Jurkat, Clone E6-1 (cell line): ENCODE measurements around the gene PRLHR.
A peak's percentile ranks its signal among the peaks of the same experiment; 100 is the strongest.

Source experiments
- DNase-seq: peaks from one replicate; pipeline ENCODE4 v3.0.0-alpha.2; 2011; ENCODE audit warnings: low read depth, low spot score
- H3K4me3 ChIP-seq: 2 replicates; pipeline ENCODE4 v1.5.1; 2011; ENCODE audit warnings: mild to moderate bottlenecking, low read length, control low read depth, moderate library complexity

Gene PRLHR

GRCh38 chr10:118592675-118593330 is 2.6 kb downstream of the PRLHR start:
- no peak for DNase-seq

GRCh38 chr10:118590334-118590733 is 5.1 kb downstream of the PRLHR start:
- no peak for DNase-seq

More at GRCh38 chr10:118592675-118593330, 2.6 kb downstream of the PRLHR start:
- H3K4me3 ChIP-seq = no peak overlapping the region

GRCh38 chr10:118587881-118588651 is 7.4 kb downstream of the PRLHR start:
- no peak for DNase-seq
- H3K4me3 ChIP-seq = no peak overlapping the region

More at GRCh38 chr10:118590334-118590733, 5.1 kb downstream of the PRLHR start:
- H3K4me3 ChIP-seq = no peak overlapping the region

- H3K4me3 ChIP-seq = no peak overlapping the region
- no peak for DNase-seq
Observed at GRCh38 chr10:118586911-118587310, 8.5 kb downstream of the PRLHR start.

GRCh38 chr10:118585794-118586193 is 9.7 kb downstream of the PRLHR start:
- DNase-seq = no peak
- no peak overlapping the region for H3K4me3 ChIP-seq

GRCh38 chr10:118585234-118585633 is 10.2 kb downstream of the PRLHR start:
- DNase-seq = no peak
- no peak overlapping the region for H3K4me3 ChIP-seq

GRCh38 chr10:118584181-118584954 is 11.1 kb downstream of the PRLHR start:
- H3K4me3 ChIP-seq = no peak overlapping the region
- DNase-seq = no peak

GRCh38 chr10:118583611-118584010 is 11.8 kb downstream of the PRLHR start:
- no peak overlapping the region for H3K4me3 ChIP-seq
- DNase-seq = no peak

- H3K4me3 ChIP-seq = no peak overlapping the region
- DNase-seq = no peak
Observed at GRCh38 chr10:118582511-118582910, 12.9 kb downstream of the PRLHR start.

- H3K4me3 ChIP-seq = no peak overlapping the region
- DNase-seq = no peak
Observed at GRCh38 chr10:118581340-118581739, 14.1 kb downstream of the PRLHR start.

- DNase-seq = no peak
- H3K4me3 ChIP-seq = no peak overlapping the region
Observed at GRCh38 chr10:118580702-118581101, 14.7 kb downstream of the PRLHR start.

- no peak for DNase-seq
Observed at GRCh38 chr10:118573512-118573911, 21.9 kb downstream of the PRLHR start.

GRCh38 chr10:118572256-118573041 is 23.0 kb downstream of the PRLHR start:
- DNase-seq = no peak
- no peak overlapping the region for H3K4me3 ChIP-seq

More at GRCh38 chr10:118573512-118573911, 21.9 kb downstream of the PRLHR start:
- H3K4me3 ChIP-seq = no peak overlapping the region

- no peak overlapping the region for H3K4me3 ChIP-seq
- DNase-seq = no peak
Observed at GRCh38 chr10:118571123-118571522, 24.3 kb downstream of the PRLHR start.

GRCh38 chr10:118570591-118570990 is 24.9 kb downstream of the PRLHR start:
- no peak for DNase-seq
- no peak overlapping the region for H3K4me3 ChIP-seq

- no peak for DNase-seq
- H3K4me3 ChIP-seq = no peak overlapping the region
Observed at GRCh38 chr10:118569882-118570252, 25.6 kb downstream of the PRLHR start.

- no peak overlapping the region for H3K4me3 ChIP-seq
- peak; percentile 15 for DNase-seq
Observed at GRCh38 chr10:118569241-118569881, 26.1 kb downstream of the PRLHR start.

GRCh38 chr10:118568327-118568848 is 27.1 kb downstream of the PRLHR start:
- peak; percentile 61 for DNase-seq
- no peak overlapping the region for H3K4me3 ChIP-seq
